CD4-positive, alpha-beta T cell treated with Interferon alpha-2 for 1 hour (primary cell): Measurements from ENCODE around the gene S100A14.
"Not testable (repeated sequence)": the region's sequence is repeated elsewhere in the genome, so short reads cannot be mapped to it uniquely, and the experiment has no call there.

Experiments
- DNase-seq, 2 donors: peaks; one replicate each; pipeline ENCODE4 v3.0.0-alpha.2; 2020 to 2022

Gene S100A14

DNA sequence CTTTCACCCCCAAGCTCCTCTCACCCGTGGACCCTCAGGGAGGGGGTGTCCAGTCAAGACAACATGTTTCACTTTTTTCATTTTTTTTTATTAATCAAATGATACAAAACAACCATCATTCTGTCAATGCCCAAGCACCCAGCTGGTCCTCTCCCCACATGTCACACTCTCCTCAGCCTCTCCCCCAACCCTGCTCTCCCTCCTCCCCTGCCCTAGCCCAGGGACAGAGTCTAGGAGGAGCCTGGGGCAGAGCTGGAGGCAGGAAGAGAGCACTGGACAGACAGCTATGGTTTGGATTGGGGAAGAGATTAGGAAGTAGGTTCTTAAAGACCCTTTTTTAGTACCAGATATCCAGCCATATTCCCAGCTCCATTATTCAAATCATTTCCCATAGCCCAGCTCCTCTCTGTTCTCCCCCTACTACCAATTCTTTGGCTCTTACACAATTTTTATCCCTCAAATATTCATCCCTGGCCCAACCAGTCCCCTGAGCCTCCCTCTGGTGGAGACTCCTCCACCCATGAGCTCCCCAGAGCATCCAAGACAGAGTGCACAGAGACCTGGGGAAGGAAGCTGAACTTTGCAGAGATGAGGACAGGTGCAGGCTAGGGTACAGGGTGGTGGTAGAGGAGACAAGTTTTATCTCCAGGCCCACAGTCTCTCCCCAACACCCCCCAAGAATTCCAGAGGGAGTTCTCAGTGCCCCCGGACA, 1.8 kb downstream of the S100A14 start:
- no peak for DNase-seq

DNA sequence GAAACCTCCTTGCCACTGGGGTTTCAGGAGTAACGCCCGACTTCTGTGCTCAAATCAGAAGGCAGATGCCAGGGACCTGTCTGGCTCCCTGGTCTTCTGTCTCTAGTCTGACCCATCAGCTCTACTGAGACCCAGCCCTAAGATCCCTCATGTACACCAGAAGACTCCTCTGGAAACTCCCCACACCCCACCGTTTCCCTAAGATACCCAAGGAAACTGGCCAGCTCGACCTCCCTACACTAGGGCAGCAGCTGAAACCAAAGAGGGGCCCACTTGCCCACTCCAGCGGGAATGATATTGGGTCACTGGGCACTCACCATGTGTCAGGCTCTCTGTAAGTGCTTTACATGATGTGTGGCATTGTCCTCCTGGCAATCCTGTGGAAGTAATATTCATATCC, 2.7 kb downstream of the S100A14 start:
- DNase-seq, result no peak

- DNase-seq, result no peak
These were observed 3.3 kb downstream of the S100A14 start, which contains the start of gene S100A16 for GRCh38 chr1:153612755-153613331. S100A16 (minus strand) TSS chr1:153613137; CDS start chr1:153608151, 4,986 bp downstream.

DNA sequence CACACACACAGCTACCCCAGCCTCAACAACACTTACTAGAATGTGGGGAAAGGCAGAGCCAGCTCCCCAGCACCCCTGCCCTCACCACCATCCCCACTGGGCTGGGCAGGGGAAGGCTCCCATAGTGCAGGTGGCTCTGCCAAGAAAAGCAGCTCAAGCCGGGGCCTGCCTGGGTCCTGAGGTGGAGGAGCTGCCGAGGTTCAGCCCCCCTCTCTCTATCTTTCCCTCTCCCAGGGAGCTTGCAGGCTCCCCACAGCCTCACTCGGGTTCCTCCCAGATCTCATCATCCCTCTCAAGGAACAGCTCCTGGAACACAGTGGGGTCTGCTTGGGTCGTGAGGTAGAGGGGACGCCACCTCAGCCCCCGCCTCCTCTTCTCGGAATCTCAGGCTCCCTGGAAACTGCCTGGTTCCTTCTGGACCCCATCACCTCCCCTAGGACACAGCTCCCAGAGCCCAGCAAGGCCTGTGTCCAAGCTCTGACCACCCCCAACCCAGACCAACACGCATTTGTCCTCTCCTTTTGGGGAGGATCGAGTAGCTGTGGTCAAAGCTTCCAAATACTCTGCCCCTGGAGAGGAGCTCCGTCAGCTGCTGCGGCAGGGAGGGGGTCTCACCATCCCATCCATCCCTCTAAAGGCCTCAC, 3.9 kb downstream of the S100A14 start:
- no peak for DNase-seq

- no peak for DNase-seq
These were observed 4.8 kb downstream of the S100A14 start for GRCh38 chr1:153611356-153611755.

- DNase-seq, result no peak
These were observed 5.3 kb downstream of the S100A14 start for GRCh38 chr1:153610811-153611301.

DNA sequence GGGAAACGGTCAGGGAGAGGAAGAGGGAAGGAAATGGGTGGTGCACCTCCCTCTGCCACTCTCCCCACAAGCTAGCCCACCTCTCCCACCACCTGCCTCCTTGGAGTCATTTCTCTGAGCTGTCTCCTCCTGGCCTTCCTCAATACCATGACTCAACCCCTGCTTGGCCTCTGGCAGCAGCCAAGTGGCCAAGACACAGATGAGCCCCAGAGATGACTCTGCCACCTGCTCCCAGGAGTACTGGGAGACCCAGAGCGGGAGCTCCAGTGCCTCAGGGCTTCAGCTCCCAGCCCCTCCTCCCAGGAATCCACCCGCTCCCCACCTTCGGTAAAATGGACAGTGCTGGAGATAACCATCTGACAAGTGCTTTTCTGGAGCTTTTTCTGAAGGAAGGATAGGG, 5.8 kb downstream of the S100A14 start:
- DNase-seq, result no peak

DNA sequence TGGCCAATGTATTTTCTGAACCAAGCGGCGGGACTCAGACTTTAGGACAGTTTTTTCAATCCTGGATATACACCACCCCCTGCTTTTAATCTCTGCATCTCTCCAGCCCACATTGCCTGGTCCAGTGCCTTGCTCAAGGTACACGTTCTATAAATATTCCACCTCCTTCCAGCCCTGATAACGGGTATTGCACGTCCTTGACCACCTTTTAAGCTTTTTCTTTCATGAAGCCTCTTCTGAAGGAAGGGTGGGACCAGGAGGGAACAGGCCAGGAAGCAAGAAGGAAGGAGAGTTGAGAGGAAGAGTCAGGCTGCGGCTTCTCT, 6.6 kb downstream of the S100A14 start:
- no peak for DNase-seq

GRCh38 chr1:153608742-153609584, 7.2 kb downstream of the S100A14 start:
- no peak for DNase-seq

DNA sequence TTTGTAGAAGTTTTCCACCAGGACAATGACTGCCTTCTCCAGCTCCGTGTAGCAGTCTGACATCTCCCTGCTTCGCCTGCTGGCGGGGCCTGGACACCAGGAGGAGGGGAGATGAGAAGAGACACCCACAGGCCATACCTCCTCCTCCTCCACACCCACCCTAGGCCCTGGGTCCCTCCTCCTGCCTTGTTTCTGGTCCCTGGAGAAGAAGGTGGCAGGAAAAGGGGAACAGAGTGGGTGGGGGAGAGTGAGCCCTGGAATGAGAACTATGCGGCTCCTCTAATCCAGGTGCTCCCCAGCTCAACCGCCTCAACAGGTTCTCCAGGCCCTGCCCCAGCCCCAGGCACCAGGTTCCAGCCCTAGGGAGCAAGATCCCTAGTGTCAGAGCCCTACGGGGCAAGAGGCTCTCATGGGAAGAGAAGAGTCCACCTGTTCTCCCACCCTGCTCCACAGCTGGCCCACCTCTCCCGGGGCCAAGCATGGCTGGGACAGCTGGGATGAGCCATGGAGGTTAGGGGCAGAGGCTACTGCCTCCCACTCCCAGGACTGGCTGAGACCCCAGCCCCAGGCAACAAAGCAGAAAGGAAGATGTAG, 7.9 kb downstream of the S100A14 start:
- DNase-seq, result no peak

DNA sequence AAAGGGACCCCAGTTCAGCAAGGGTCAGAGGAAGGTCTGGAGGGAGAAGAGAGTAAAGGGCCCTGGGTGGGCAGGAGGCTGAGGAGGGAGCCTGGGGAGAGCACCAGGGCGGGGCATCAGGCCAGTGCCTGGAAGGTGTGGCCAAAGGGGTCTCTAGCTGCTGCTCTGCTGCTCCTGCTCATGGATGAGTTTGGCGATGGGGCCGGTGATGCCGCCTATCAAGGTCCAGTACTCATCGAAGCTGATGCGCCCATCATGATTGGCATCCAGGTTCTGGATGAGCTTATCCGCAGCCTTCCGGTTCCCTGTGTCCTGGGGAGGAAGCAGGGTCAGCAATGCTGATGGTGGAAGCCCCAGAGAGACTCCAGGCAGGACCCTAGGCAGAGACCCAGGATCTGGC, 8.7 kb downstream of the S100A14 start:
- no peak for DNase-seq

DNA sequence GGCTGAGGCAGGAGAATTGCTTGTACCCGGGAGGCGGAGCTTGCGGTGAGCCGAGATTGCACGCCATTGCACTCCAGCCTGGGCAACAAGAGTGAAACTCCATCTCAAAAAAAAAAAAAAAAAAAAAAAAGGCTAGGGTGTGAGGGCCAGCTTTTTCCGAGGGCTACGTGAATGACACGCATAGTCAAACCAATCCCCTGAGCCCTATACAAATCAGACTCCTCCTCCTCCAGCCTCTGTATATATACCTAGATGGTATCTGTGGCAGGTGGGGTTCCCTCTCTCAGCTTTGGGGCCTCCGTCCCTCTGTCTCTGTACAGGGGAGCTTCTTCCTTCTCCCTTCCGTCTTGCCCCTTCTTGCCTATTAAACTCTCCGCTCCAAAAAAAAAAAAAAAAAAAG, 9.9 kb downstream of the S100A14 start:
- no peak for DNase-seq

DNA sequence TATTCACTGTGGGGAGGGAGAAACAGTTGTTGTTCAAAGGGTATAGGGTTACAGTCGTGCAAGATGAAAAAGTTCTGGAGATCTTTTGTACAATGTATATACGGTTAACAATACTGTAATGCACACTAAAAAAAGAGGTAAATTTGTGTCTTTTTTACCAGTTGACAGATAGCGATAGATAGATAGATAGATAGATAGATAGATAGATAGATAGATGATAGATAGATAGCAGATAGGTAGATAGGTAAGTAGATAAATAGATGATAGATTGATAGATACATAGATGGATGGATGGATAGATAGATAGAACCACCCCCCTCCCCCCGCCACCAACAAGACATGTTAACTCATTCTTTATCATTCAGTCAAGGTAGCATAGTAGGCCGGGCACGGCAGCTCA, 13.4 kb downstream of the S100A14 start:
- no peak for DNase-seq

DNA sequence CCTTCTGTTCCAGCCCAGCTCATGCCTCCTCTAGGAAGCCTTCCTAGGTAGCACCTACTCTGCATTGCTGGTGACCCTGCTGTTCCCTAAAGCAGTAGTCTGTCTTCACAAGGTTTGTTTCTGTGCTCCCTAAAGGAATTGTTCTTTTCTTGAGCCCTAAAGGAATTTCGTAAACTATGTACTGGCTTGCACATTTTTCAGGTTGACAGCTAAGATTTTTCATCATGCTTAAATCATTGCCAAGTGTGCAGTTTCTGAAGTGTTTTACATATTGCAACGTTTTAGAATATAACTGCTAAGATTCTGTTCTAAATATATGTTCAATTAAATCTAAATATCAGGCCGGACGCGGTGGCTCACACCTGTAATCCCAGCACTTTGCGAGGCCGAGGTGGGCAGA, 16.3 kb downstream of the S100A14 start:
- no peak for DNase-seq

DNA sequence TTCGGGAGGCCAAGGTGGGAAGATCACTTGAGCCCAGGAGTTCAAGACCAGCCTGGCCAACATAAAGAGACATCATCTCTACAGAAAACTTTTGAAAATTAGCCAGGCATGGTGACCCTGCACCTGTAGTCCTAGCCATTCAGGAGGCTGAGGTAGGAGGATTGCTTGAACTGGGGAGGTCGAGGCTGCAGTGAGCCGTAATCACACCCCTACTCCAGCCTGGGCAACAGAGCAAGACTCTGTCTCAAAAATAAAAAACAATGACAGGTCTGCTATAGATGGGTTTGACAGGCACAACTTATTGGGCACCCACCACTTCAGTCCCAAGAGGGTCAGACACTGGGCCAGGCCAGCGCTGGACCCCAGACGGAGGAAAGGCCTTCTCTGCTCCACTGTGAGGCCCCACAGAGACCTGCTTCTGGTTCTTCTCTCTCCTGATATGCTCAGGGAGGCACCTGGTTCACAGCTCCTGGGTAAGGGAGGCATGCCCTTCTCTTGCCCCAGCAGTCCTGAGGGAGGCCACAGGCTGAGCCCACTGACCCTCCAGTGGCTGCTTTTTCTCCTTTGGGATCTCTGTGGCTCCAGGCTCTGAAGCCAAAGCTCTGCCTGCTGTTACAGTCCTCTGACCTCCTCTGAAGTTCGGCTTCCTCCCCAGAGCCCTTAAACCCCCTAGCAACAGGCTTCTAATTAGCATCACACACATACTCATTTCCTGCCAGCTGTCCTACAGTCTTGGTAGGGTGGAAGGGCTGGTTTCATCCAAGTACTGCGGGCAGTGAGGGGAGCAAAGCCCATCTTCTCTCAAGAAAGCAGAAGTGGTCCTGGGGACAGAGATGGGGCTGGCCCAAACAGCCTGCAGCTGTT, 17.6 kb downstream of the S100A14 start:
- peak; percentile 26 to 68 for DNase-seq

GRCh38 chr1:153597206-153597605, 18.9 kb downstream of the S100A14 start:
- no peak for DNase-seq

DNA sequence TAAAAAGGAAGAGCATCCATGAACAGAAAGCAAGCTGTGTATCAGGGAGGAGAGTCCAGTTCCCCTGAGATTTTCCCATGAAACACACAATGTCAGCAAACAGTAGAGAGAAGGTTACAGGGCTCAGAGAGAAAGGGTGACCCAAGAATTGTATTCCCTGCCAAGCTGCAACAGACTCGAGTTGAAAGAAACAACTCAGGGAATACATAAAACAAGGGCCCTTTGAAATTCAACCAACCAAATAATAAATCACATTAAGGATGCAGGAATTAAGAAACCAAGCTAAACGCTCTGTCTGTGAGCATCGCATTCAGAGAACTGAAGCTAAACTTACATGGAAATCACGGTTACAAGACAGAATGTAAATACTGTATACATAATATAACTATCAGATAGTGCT, 23.4 kb downstream of the S100A14 start:
- no peak for DNase-seq

- DNase-seq, result no peak
These were observed 27.6 kb downstream of the S100A14 start for GRCh38 chr1:153588482-153588881.

DNA sequence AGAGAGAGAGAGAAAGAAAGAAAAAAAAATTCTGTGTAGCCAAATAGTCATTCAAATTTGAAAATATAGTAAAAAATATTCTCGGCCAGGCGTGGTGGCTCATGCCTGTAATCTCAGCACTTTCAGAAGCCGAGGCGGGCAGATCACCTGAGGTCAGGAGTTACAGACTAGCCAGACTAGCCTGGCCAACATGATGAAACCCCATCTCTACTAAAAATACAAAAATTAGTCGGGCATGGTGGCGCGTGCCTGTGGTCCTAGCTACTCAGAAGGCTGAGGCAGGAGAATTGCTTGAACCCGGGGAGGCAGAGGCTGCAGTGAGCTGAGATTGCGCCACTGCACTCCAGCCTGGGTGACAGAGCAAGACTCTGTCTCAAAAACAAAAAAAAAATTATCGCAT, 28.1 kb downstream of the S100A14 start:
- not testable (repeated sequence) for DNase-seq

- no peak for DNase-seq
These were observed 28.8 kb downstream of the S100A14 start for GRCh38 chr1:153587314-153587713.

DNA sequence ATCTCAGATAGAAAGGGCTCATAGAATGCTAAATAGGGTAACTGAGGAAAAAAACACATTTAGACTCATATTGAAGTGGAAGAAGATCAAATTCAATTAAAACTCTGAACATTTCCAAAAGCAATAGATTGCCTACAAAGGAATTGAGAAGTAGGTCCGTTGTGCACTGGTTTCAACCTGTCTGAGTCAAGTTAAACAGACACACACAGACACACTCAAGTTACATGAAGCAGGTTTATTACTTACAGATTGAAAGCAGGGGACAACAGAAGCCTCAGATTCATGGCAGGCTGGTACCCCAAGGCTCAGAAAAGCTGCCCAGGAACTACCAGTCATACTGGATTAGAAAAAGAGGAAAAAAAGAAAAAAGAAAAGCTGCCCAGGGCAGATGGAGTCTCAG, 29.8 kb downstream of the S100A14 start:
- DNase-seq, result no peak

DNA sequence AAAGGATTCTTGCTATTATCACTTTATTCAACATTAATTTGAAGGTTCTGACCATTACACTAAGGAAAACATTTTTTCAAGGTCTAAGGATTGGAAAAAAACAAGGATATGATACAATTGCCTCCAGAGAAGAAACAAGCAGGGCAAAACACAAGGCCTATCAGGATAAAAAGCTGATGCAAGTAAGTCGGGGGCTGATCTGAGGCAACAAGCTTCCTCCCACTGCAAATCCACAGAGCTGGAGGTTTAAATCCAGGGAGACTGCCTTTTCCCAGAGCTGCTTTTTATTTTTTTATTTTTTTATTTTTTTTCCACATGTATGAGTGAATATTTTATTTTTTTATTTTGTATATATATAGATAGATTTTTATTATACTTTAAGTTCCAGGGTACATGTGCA, 31.1 kb downstream of the S100A14 start:
- no peak for DNase-seq
